ENCODE measurements around the gene LSM2. TPM values are rescaled to one million over a fixed set of nuclear protein-coding genes. Genes with fewer than 3 reads are reported as not detected.
A peak's percentile ranks its signal among the peaks of the same experiment; 100 is the strongest.

The LSM2 gene
- total and polyA plus RNA-seq, 3 donors from 2014 or later, result 43.3 to 55.5 (median 49.6) TPM

DNA sequence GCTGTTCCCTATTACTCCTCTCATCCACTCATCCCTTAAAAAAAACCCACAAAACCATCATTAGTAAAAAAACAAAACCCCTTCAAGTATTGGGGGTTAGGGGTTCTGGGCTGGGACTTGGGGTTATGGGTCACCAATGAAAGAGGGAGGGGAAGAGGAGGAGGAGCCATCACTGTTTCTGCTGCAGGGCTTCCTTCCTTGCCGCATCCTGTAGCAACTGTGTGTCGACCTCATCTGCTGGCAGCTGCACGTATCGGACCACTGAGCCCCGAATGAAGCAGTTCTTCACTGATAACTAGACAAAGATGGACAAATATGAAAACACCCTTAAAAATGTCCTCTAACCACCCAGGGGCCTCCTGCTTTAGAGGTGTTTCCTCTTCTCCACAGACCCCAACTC, 9.2 kb downstream of the LSM2 start:
- no peaks in the 10 kb centered on the region for H3K9me3 ChIP-seq
- no peaks in the 10 kb centered on the region for H3K27me3 ChIP-seq
- DNase-seq, result no peak
- H3K4me3 ChIP-seq, result no peak overlapping the region
- WGBS, 2 donors, result 53 to 58% methylated on average over 5 of the region's 5 CpGs
- intact Hi-C loops (cut with DNase I; ENCODE audit: low total_unique reads), result no loop called here
- H3K36me3 ChIP-seq (ENCODE audit: low read depth, missing control alignments), result no peaks in the 10 kb centered on the region
- TF ChIP-seq POLR2A (IDR thresholded peaks at IDR 0.05), result no peak
- TF ChIP-seq, protein P1, sequence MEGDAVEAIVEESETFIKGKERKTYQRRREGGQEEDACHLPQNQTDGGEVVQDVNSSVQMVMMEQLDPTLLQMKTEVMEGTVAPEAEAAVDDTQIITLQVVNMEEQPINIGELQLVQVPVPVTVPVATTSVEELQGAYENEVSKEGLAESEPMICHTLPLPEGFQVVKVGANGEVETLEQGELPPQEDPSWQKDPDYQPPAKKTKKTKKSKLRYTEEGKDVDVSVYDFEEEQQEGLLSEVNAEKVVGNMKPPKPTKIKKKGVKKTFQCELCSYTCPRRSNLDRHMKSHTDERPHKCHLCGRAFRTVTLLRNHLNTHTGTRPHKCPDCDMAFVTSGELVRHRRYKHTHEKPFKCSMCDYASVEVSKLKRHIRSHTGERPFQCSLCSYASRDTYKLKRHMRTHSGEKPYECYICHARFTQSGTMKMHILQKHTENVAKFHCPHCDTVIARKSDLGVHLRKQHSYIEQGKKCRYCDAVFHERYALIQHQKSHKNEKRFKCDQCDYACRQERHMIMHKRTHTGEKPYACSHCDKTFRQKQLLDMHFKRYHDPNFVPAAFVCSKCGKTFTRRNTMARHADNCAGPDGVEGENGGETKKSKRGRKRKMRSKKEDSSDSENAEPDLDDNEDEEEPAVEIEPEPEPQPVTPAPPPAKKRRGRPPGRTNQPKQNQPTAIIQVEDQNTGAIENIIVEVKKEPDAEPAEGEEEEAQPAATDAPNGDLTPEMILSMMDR (IDR thresholded peaks at IDR 0.05), result no peak
- peaks cover 13% of the 10 kb centered on the region for H3K4me1 ChIP-seq
- no peak overlapping the region for H3K27ac ChIP-seq

DNA sequence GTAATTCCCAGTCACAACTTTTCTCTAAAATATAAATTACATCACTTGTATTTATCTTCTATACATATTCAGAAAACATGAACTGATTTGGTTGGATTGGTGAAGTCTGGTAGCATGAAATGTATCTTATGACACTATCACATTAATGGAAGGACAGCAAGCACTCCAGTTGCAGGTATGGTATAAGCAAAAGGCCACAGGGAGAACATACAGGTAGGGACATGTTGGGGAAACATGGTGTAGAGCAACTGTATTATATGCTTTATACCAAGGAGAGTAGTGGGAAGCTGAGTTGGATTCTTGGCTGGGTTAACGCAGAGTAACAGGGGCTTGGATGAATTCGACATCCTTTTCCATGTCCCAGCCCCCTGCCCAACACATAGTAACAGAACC, 9.8 kb downstream of the LSM2 start:
- H3K4me3 ChIP-seq, result no peak overlapping the region
- no peak for DNase-seq
- WGBS, 2 donors, result 64 to 82% methylated on average over 2 of the region's 2 CpGs
- H3K27ac ChIP-seq, result no peak overlapping the region
- no peaks in the 10 kb centered on the region for H3K9me3 ChIP-seq
- no peaks in the 10 kb centered on the region for H3K27me3 ChIP-seq
- no peak for TF ChIP-seq POLR2A (IDR thresholded peaks at IDR 0.05)
- TF ChIP-seq, protein P1 (IDR thresholded peaks at IDR 0.05), result no peak
- intact Hi-C loops (cut with DNase I; ENCODE audit: low total_unique reads), result no loop called here
- peaks cover 13% of the 10 kb centered on the region for H3K4me1 ChIP-seq
- no peaks in the 10 kb centered on the region for H3K36me3 ChIP-seq (ENCODE audit: low read depth, missing control alignments)

DNA sequence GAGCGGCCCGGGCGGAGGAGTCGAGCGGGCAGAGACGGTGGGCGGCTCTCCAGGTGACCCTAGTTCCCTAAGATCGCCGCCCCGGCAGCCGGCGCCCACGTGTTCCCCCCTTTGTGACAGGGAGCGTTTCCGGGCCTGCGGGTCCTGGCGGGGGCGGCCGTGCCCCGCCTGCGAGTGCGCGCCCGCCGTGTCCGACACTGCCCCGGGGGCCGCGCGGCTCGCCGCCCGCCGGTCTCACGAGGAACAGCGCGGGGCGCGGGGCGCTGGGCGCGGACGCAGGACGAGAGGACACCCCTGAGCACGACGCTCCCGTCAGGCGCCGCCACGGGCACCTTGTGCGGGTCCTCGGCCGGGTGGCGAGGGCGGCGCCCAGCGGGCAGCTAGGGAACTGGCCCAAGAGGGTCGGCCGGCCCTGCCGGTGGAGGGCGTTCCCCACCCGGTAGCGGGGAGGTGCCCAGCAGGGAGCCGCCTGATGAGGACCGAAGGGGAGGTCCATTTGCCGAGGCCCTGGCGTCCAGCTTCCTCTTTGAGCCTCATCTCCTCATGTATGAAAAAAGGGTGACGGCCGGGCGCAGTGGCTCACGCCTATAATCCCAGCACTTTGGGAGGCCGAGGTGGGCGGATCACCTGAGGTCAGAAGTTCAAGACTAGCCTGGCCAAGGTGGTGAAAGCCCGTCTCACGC, 11.0 kb downstream of the LSM2 start, which contains the start of gene VARS1:
Gene VARS1 (minus strand): TSS at position 137 of the 683 bp plus-strand sequence. CDS start 535 bp downstream, outside the sequence.
- Histone ChIP-seq H3K4me3 (peak within 1 kb of the TSS; percentile 91 to 98), H3K4me1 (peaks cover 13% of the 10 kb centered on the region), H3K27me3 (no peaks in the 10 kb centered on the region), H3K27ac (peak within 1 kb of the TSS; percentile 71 to 97), H3K9me3 (no peaks in the 10 kb centered on the region), H3K36me3 (ENCODE audit: low read depth, missing control alignments) (no peaks in the 10 kb centered on the region)
- intact Hi-C loops (cut with DNase I; ENCODE audit: low total_unique reads), result no loop called here
- WGBS, 2 donors, result 0 to 20% methylated on average over 1 to 51 of the region's 75 CpGs
- DNase-seq, result peak; percentile 88
- TF ChIP-seq, protein P1 (IDR thresholded peaks at IDR 0.05), result peak; percentile 76 to 95 (median 91)
- TF ChIP-seq POLR2A (IDR thresholded peaks at IDR 0.05), result no peak

DNA sequence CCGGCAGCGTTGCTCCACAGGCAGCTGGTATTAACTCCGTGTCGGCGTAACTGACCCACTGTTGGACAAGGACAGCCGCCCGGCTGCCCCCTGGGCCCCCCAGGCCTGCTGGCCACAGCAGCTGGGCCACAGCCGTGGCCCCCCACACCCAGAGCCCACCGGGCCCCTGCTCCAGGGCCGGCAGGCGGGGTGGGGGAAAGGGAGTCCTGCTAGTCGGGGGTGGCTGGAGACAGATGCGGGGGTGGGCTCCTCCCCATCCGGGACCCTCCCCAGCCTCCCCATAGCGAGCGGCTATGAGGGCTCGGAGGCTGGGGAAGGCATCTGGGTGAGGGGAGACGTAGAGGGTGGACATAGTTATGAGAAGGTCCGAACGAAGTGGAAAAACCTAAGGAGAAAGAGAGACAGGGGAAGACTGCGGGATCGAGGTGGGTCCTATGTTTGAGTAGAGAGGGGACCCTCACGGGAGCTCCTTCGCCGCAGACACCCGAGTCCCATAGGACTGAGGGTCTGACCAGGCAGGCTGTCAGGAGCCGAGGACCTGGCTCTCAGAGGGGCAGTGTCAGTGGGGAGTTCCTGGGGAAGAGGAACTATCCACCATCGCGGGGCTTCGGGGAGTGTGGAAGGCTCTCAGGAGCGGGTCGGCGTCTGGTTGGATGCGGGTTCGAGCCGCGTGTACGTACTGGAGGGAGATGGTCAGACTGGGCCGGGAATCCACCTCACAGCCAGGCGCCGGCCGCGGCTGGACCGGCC, 11.7 kb downstream of the LSM2 start:
- 0 to 1% methylated on average over 38 to 44 of the region's 44 CpGs for WGBS, 2 donors

More for the DNA sequence above, 11.7 kb downstream of the LSM2 start:
- peak overlapping the region; percentile 91 to 98 for H3K4me3 ChIP-seq
- H3K27ac ChIP-seq, result peak overlapping the region; percentile 71 to 97
- H3K9me3 ChIP-seq, result no peaks in the 10 kb centered on the region
- peaks cover 13% of the 10 kb centered on the region for H3K4me1 ChIP-seq
- H3K36me3 ChIP-seq (ENCODE audit: low read depth, missing control alignments), result no peaks in the 10 kb centered on the region
- H3K27me3 ChIP-seq, result no peaks in the 10 kb centered on the region
- intact Hi-C loops (cut with DNase I; ENCODE audit: low total_unique reads), result no loop called here
- TF ChIP-seq, protein P1 (IDR thresholded peaks at IDR 0.05), result no peak
- no peak for TF ChIP-seq POLR2A (IDR thresholded peaks at IDR 0.05)
- no peak for DNase-seq
